HG03066 (cell line): Measurements from ENCODE around the gene OR9Q2.
"Not testable (repeated sequence)": the region's sequence is repeated elsewhere in the genome, so short reads cannot be mapped to it uniquely, and the experiment has no call there.

Experiments used
- ATAC-seq: cut with Tn5 transposase; IDR thresholded peaks from one replicate; pipeline ENCODE4 v1.9.1; 2021; ENCODE audit warnings: low read depth; ENCODE audit not compliant: unreplicated experiment

OR9Q2 gene, protein sequence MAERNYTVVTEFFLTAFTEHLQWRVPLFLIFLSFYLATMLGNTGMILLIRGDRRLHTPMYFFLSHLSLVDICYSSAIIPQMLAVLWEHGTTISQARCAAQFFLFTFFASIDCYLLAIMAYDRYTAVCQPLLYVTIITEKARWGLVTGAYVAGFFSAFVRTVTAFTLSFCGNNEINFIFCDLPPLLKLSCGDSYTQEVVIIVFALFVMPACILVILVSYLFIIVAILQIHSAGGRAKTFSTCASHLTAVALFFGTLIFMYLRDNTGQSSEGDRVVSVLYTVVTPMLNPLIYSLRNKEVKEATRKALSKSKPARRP

DNA sequence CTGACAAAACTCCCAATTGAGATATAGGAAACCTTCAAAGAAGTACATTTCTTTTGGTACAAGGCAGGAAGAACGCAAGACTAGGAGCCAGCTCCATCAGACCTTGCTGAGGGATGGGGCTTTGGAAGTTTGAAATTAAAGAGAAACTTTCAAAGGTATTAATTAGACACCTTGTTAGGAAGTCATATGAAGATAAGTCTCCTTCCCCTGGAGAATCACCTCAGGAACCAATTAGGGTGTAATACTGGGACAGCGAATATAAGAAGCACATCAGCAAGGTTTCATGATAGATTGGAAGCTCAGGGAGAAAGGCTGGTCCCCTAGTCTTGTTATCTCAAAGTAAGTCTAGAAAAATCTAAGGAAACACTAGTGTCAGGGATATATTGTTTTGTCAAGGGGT lies at the start of gene OR9Q2:
OR9Q2 (plus strand) TSS at position 301 of the 400 bp plus-strand sequence. CDS start 1,421 bp downstream, outside the sequence.
- no peak for ATAC-seq

DNA sequence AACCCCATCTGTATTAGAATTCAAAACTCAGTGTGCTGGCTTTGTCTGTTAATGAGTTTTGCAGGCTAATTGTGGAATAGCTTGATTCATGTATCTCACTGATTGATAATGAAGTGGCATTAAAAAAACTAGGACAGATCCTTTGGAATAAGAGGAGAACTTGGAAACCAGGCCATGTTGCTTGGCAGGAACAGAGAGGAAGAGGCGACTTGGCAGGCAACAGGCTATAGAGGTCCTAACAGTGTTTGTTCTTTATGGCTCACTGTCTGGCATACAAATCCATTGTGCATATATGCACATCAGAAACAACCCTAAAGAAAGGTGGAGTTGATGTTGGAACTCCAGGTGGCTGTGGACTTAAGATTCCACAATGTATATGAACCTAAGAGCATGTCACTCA lies 46.1 kb upstream of the OR9Q2 start:
- ATAC-seq = no peak

DNA sequence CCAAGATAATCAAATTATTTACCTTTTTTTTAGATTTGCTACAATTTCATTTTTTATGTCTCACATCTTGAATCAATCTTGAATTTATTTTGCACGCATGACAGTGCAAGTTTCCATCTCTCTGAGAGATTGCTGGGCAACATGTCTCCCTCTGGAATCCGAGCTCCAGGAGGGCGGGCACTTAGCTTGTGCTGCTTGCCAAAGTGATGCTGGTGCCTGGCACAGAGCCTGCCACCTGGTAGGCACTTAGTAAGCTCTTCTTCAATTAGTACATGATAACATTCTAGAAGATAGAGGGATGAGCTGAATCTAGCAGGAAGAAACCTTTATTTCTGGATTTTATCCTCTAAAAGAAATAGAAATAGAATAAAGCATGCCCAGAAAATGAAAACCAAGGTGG lies 36.1 kb upstream of the OR9Q2 start:
- ATAC-seq = no peak

DNA sequence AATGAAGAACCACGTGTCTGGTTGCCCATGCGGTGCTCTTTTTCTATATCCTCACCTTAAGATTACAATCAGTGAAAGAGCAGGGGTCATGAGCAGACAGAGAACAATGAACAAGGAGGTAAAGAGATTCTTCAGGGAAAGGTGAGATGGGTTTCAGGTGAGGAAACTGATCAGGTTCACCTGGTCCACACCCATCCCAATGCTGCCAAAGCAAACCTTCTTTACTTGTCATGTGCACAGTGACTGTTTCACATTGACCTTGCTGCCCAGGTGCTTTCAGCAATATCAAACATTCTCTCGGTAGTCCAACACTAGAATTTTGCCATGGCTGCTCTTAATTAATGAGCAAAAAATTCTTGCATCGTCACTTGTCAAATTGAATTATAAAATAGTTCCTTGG lies 24.5 kb upstream of the OR9Q2 start:
- no peak for ATAC-seq

DNA sequence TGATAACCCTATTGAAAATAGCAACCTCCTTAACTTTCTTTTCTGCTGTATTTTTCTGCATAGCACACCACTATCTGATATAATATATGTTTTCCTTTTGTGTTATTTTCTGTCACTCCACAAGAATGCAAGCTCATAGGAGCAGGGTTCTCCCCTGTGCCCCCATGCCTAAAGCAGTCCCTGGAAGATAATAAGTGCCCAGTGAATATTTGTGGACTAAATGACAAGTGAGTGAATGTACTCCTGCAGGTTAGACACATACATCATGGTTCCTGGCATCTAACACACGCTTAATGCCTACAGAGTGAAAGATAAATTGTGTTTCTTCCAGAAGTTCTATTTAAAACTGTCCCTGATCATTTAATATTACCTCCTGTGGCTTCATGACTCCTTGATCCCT lies 23.9 kb upstream of the OR9Q2 start:
- no peak for ATAC-seq

DNA sequence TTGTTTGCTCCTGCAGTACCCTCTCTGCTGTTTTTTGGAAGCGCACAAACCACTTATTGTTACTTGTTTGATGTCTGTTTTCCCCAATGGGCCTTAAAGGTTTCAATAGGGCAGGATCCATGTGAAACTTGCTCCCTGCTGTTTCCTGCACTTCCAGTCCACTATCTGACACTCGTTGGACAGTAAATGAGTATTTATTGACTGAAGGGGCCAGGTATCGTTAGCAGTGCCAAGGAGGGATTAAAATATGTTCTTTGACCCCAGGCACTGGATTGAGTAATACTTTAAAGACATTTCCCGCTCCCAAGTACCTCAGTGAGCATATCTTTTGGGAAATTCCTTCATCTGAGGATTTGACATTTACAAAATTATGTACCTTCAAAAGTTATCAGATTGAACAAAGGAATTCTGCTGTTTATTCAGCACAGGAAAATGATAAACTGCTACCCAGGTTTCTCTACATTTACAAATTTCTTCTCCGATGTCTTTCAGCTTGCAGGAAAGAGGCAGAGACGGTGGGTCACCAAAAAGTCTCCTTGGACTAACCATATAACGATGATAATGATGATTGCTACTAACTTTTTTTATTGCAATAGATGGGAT lies 23.3 kb upstream of the OR9Q2 start:
- no peak for ATAC-seq

DNA sequence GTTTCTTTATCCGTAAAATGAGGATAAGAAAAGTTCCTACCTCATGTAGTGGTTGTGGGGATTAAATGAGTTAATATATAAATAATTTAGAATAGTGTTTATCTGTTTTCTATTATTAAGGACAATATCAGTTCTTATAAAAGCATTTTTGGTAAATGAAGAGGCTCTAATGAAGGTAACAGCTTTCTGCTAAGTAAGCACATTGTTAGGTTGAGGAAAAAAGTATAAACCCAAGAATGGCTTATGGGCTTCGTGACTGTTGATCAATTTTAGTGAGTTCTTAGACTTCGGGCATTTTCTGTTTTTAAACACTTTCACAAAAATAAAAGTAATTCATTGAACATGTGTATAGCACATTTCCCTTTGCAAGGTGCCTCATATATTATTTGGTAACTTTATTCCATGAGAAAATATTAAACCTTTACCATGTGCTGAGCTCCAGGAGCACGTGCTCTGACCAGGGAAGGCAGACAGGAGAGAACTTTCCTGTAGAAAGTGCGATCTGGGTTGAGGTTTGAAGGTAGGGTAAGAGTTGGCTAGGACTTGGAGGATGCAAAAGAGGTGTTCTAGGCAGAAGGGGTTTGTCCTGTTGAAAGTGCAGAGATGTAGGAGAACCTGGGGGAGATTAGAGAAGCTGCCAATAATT lies 11.3 kb upstream of the OR9Q2 start:
- no peak for ATAC-seq

DNA sequence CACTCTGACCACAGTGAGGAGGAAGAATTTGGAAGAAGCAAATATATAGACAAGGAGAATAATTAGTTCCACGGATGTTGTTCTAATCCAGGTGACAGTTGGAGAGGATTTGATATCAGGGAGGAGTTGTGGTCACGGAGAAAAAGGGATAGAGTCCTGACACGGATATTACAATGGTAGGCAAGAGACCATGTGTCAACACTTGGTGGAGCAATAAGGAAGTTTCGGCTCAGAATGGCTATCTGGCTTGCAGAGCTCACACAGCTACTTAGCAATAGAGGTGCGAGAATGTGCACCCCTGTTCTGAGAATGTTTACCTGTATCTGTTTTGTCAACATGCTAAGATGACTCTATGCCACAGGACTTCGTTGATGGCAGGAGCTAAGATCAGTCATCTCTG lies 10.4 kb upstream of the OR9Q2 start:
- ATAC-seq = no peak

DNA sequence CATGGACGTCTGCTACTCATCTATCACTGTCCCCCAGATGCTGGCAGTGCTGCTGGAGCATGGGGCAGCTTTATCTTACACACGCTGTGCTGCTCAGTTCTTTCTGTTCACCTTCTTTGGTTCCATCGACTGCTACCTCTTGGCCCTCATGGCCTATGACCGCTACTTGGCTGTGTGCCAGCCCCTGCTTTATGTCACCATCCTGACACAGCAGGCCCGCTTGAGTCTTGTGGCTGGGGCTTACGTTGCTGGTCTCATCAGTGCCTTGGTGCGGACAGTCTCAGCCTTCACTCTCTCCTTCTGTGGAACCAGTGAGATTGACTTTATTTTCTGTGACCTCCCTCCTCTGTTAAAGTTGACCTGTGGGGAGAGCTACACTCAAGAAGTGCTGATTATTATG lies 9.2 kb upstream of the OR9Q2 start:
- ATAC-seq = no peak

DNA sequence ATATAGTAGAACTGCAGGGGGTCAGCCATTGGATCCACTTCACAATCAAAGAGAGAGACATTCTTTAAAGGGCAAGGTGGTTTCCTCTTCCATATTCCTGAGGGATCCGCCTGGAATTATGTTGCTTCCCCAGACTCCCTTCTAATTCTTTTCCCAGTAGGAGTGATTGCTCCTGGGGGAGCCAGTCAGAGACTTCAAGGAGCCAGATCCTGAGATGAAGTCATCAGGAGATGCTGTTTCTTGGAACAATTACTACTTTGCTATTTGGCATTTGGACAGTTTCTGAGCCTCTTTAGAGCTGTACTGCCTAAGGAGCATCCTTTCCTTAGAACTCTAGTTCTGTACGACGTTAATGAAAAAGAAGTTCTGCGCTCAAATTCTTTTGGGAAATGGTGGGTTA lies 1.9 kb upstream of the OR9Q2 start:
- no peak for ATAC-seq

DNA sequence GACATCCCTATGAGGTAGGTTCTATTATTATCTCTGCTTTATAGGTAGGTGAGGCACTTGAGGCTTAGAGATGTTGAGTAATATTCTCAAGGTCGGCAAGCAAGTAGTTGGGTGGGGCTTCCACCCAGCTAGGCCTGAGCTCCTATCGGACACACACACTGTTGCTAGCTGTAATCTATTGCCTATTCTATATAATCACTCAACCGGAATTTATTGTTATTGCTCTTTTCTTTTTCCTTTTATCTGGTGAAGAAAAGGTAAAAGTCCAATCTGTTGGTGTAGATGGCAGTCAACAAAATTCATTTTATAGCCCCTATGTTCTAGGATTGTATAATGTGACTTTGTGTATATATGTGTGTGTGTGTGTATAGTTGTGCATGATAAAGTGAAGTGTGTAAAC lies 3.4 kb downstream of the OR9Q2 start:
- ATAC-seq = no peak

DNA sequence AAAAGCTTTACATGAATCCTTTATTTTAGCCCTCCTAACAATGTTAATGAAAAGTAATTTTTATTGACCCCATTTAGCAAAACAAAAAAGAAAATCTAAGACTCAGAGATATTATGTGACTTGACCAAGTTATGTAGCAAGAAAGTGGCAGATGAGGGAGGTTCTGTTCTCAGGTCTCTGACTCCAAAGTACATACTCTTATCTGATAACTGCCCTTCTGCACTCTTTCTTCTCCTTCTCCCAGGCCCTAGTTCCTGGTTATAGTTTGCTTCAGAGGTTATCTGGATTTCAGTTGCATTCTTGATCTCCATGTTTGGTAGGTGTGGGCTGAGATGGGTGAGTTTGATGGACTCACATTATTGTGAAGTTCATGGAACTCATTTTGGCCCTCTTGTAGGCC lies 4.5 kb downstream of the OR9Q2 start:
- ATAC-seq = no peak

DNA sequence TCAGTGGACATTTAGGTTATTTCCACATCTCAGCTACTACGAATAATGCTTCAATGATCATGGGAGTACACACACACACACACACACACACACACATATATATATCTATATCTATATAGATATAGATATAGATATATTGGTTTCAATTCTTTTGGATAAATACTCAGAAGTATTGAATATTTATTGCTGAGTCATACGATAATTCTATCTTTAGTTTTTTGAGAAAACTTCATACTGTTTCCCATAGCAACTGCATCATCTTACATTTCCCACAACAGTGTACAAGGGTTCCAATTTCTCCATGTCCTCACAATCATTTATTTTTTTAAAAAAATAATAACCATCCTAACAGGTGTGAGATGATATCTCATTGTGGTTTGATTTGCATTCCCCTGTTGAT lies 7.1 kb downstream of the OR9Q2 start:
- ATAC-seq = no peak

DNA sequence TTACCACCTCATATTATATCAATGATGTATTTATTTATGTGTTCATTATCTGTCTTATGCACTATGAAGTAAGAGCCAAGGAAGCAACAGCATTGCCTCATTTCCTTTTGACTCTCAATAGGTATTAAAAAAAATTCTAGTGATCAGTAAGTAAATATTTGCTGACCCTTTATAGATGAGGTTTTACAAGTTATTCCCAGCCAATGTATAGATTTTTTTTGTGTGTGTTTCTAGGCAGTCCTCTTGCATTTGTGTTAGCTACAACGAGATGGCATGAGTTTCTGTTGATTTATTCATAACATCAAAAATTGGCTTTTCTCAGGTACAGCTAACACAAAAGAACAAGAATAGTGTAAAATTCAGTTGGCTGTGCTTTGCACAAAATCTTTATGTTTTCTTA lies 10.4 kb downstream of the OR9Q2 start:
- no peak for ATAC-seq

DNA sequence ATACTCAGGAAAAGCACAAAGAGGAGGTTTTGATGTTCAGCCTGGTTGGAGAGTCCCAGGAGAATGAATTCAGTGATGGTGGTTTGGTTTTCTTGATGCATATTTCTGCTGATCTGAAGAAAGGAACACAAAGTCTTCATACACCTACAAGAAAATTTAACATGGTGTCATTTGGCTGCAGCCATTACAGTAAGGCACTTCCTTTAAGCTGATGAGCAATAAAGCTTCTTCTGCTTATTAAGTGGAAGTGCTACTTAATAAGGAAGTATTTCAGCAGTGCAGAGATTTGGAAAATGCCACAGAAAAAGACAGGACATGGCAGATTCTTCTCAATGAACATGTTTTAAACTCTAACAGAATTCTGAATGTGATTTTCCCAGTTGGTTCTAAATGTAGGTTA lies 15.2 kb downstream of the OR9Q2 start, which contains the start of gene OR1S2:
OR1S2 (minus strand) TSS at position 101 of the 400 bp plus-strand sequence; CDS start at position 101, 0 bp downstream.
- no peak for ATAC-seq

DNA sequence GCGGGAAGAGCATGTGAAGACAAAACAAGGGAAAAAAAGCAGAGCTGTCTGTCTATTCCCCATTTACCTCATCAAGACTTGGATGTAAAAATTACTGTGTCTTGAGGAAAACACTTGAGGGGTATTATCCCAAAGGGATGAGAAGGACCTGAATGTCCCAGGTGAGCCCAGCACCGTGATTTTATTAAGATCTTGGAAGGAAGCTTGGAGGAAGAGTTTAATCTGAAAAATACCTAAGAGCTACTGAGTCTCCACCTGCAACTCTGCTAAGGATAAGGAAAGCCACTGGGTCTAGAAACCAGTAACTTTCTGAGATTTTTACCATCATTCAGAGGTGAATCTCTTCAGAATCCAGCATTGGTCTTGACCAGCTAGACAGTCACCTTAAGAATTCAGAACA lies 23.6 kb downstream of the OR9Q2 start, which contains the start of gene OR1S1:
OR1S1 (plus strand) TSS at position 301 of the 400 bp plus-strand sequence.
- not testable (repeated sequence) for ATAC-seq

DNA sequence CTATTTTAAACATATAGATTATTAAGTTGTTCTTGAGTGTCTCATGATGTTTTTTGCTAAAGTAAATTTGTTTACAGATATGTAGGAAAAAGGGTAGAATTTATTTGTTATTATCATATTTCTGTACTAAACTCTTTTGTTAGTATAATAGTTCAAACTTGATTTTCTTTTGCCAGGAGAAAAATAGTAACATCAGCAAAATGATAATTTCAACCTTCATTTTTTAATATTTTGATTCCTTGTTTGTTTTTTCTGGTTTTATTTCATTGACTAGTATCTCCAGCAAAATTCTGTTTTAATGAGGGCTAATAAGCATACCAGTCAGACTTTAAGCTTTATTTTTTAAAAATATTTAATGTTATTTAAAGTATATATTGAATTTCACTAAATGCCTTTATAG lies 27.6 kb downstream of the OR9Q2 start:
- no peak for ATAC-seq

DNA sequence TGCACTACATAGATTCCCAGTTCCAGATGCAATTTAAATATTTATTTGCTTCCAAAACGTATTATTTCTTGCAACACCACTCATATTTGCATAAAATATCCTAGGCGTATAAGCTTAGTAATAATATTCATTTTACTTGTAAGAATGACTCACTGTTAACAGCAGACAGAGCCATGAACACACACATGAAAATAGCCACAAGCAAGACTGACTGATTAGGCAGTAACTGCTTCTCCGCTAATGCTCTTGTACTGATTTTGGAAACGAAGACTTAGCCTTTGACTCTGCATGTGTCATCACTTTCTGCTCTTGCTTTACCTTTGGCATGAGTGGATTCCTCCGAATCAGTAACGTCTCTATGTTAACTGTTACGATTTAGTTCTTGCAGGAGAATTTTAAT lies 33.9 kb downstream of the OR9Q2 start:
- no peak for ATAC-seq

DNA sequence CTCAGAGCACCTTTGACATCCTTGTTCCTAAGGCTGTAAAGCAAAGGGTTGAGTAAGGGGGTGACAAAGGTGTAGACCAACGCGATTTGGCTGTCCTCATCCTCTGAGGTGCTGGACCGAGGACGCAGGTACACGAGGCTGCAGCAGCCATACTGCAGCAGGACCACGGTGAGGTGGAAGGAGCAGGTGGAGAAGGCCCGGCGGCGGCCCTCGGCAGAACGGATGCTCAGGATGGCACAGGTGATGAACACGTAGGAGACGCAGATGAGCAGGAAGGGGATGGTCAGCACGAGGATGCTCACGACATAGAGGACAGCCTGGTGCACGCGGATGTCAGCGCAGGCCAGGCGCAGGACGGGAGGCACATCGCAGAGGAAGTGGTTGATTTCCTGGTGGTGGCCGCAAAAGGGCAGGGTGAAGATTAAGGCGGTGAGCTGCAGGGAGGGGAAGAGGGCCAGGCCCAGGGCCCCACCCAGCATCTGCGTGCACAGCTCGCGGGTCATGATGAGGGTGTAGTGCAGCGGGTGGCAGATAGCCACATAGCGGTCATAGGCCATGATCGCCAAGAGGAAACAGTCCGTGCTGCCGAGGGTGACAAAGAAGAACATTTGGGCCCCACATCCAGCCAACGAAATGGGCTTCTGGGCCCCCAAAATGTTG lies 39.2 kb downstream of the OR9Q2 start:
- ATAC-seq = no peak
